GM19372 (cell line): ENCODE results near the gene FOSB.

Source experiments
- ATAC-seq: cut with Tn5 transposase; IDR thresholded peaks from one replicate; pipeline ENCODE4 v1.9.1; 2021; ENCODE audit warnings: mild to moderate bottlenecking, low read depth, moderate library complexity; ENCODE audit not compliant: unreplicated experiment

FOSB gene

DNA sequence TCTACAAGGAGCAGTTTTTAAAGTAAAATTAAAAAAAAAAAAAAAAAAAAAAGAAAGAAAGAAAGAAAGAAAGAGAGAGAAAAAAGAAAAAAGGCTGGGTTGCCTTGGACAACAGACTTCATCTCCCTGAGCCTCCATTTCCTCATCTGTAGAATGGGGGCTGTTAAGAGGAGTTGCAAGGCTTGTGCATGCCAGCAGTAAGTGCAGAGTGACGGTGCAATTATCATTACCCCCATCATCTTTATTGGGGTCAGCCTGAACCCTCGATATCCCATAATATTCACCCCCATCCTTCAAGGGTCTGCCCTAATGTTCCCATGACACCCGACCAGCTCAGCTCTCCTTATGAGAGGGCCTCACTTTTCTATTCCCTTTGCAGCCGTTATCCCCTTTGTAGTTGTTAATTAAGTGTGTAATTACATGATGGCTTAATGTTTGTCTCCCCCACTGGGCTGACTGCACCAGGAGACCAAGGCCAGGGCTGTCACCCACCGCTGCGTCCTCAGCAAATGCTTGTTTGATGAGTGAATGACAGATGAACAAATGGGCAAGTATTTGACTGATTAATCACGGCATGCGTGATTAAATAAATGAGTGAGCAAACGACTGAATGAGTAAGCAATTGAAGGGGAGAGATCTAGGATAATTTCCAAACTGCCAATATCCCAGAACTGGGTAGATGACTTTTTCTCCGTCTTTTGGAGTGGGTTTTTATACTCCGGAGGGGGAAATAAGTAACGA lies 10.1 kb downstream of the FOSB start:
- ATAC-seq: no peak

DNA sequence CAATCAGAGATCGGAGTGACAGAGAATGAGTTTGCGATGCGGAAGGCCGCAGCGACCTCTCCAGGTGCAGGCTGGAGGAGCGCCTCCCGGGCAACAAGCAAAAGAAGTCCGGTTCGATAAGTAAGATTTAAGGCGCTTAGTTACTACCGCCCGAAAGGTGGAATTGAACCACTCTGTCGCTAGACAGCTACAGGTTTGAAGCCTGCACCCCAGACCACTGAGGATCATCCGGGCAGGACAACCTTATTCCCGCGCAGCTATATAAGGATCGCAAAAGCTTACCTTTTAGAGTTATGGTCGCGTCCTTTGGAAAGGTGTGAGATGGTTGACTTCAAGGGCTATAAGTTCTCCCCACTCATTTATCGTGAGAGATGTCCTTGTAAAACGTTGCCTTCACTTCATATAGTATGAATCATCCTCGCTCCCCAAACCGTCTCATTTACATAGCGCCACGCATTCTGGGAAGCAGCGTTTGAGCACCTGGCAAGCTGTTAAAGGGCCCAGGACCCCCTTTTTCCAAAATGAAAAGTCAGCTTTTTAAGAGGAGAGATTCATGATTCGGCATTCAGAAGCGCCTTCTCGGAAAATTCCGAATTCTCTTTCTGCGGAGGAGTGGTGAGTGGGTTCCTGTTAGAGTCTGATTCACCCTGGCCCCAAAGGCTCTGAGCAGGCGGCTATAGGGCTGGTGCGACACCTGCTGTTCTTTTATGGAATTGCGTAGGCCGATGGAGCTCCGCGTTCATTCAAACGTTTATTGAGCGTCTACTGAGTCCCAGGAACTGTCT lies 10.8 kb downstream of the FOSB start:
- peak; percentile 72 for ATAC-seq

DNA sequence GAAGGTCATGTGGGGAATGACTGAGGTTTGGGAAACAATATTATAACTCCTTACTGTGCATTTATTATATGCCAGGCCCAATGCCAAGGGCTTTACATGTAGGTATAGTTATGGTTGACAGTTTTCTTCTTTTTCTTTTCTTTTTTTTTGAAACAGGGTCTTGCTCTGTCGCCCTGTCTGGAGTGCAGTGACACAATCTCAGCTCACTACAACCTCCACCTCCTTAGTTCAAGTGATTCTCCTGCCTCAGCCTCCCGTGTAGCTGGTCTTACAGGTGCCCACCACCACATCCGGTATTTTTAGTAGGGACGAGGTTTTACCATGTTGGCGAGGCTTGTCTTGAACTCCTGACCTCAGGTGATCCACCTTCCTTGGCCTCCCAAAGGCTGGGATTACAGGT lies 15.2 kb downstream of the FOSB start:
- ATAC-seq: no peak

DNA sequence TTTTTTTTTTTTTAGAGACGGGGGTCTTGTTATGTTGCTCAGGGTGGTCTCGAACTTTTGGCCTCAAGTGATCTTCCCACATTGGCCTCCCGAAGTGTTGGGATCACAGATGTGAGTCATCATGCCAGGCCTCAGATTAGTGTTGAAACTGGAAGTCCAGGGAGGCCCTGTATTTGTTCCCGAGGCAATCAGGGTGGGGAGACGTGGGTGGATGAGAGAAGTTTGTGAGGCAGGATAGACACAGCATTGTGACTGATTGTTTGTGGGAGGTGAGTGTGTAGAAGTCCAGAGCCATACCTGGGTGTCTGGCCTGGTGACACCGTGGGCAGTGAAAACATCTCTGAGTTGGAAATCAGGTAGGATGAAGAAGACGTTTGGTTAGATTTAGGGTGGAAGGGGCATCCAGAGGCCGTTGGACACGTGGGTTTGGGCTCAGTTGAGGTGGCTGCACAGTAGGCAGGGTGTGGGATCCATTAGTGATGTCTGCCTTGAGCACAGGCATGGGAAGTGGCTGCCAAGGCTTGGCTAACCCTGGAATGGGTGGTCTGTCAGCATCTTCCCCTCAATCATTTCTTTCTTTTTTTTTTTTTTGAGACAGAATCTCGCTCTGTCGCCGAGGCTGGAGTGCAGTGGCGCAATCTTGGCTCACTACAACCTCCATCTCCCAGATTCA lies 16.6 kb downstream of the FOSB start:
- ATAC-seq: no peak

DNA sequence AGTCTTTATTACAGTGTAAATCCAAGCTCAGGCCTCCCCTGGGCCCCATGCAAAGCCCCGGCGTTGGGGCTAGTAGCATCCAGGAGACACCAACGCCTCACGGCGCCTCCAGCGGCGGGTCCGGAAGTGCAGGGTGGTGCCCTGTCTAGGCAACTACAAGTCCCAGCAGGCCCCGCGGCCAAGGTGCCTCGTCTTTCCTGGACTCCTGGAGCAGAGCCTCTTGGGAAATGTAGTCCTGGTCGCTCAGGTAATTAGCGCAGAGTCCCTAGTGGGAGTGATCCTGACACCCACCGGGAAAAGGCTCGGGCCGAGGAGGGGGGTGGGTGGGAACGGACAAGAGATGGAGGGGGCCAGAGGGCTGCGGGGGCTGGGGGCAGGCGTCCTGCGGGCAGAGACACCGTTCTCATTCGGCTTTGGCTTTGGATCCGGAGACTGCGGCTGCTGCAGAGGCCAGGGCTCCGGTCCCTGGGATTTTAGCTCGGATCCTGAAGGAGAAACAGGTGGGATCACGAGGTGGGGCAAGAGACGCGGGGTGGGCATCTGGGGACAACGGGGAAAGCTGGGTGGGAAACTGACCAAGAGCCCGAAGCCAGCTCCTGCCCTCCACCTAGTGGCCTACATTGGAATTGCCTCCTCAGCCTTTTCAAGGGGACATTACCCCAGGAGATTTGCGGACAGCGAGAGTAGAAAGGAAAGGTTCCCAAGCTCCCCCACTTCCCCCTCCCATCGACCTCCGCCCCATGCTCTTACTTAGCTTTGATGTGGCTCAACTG lies 17.7 kb downstream of the FOSB start:
- peak; percentile 88 for ATAC-seq

DNA sequence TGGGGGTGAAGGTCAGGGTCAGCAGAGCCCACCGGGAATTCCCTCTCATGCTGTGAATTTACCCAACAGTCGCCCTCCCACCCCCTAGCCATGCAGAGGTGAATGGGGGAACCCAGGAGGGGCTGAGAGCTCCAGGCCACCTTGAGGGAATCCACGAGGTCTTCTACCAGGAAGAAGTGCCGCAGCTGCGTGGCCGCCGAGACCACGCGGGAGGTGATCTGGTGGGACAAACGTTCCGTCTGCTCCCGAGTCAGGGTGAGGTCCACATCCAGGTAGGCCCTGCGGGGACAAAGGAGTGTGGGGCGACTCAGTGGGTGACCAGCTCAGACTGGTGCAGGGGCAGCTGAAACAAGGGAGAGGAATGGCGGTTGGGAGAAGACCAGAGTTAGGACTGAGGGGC lies 20.9 kb downstream of the FOSB start:
- no peak for ATAC-seq

DNA sequence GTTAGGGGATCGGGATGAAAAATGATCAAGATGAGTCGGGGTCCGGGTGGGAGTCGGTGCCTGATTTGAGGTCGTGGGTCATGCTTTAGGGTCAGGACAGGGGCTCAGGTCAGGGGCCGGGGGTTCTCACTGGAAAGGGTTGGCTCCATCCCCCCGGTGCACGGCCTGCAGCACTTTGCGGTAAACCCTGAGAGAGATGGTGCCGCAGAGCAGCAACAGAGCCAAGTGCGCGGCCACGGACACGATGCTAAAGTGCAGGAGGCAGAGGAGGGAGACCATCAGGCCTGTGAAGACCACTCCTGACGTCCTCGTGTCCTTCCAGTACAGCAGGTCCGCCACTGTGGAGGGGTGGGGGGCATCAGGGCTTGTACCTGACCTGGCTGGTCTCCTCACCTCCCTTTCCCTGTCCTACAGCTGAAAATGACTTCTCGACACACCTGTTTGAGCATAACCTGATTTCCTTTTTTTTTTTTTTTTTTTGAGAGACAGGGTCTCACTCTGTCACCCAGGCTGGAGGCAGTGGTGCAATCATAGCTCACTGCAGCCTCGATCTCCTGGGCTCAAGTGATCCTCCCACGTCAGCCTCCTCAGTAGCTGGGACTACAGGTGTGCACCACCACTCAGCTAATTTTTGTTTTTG lies 21.5 kb downstream of the FOSB start:
- no peak for ATAC-seq

DNA sequence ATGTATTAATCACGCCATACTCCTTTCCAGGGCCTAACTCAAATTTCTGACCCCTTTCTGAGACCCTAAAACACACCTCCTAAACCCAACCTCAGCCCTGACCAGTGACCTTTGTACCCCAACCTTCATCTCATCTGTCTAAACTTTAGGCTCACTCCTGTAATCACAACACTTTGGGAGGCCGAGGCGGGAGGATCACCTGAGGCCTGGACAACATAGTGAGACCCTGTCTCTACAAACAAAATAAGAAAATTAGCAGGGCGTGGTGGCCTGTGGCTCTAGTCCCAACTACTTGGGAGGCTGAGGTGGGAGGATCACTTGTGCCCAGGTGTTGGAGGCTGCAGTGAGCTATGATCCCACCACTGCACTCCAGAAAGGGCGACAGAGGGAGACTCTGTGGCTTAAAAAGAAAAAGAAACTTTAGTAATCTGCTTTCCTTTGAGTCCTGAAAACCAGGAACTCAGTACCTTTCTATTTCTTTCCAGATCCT lies 24.4 kb downstream of the FOSB start:
- no peak for ATAC-seq

DNA sequence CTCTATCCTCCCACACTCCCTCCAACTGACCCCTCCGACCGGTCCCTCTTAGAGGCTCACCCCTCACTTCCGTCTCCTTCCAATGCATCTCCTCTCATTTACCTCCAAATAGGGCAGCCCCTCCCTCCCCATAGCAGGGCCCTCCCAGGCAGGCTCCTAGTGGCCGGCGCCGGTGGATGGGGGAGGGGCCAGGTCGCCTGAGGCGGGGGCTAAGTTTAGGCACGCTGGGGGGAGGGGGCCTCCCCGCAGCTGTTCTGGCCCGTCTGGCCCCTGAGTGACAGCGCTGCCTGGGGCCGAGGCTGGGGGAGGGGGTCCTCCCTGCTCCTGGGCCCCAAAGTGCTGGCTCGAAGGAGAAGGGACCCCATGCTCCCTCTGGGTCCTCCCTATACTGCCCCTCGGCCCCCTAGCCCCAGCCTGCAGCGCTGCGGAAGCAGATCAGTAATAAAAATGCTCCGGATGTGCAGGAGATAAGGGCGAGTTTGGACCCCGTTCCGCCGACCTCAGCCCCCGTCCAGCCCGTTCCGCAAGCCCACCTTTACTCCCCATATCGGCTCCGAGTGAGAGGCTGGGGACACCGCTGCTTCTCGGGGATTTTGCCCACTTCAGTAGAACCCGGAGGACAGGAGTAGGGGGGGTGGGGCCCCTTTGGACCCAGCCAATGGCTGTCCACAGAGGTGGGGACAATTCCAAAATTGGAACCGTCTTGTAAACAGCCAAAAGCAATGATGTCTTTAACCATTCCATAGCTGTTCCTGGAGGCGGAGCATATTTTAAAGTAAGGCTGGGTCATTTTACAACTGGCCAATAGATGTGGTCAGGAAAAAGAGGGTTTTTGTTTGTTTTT lies 25.1 kb downstream of the FOSB start:
- no peak for ATAC-seq

DNA sequence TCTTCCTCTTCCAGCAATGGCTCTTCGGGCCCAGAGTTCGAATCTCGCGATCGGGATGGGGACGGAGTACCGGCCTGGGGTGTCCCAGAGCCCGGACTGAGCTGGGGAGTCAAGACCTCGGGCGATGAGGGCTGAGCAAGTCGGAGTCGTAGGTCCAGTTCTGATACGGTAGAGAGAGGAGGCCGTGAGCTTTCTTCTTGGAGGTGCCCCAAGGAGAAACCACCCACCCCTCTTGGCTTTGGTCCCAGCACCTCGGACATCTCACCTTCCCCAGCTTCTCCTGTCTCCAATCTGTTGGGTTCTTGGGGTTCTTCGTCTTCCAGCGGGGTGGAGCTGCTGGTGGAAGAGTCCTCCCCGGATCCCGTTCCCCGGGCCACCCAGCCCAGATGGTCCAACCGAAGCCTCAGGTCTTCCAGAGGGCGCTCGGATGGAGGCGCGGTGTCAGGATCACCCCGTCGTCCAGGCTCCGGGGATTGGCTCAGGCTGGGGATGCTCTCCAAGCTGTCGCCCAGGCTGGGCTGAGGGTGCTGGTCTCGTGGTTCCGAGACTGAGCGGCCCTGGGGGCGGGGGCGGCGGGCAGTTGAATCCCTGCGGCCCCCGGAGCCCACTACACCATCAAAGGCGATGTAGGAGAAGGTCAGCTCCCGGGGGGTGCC lies 26.6 kb downstream of the FOSB start:
- ATAC-seq: no peak

DNA sequence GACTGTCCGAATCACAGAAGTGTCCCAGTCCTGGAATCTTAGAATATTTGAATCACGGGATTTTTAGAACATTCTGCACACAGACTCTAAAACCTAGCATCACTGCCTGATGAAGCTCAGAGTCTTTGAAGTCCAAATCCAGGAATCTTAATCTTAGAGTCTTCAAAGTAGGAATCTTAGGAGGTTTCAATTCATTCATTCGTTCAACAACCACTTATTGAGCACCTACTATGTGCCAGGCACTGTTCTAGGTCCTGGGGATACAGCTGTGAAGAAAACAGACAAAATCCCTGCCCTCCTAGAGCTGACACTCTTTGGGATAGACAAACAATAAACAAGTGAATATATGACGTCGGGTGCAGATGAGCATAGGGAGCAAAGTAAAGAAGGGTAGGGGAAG lies 27.4 kb downstream of the FOSB start:
- no peak for ATAC-seq

DNA sequence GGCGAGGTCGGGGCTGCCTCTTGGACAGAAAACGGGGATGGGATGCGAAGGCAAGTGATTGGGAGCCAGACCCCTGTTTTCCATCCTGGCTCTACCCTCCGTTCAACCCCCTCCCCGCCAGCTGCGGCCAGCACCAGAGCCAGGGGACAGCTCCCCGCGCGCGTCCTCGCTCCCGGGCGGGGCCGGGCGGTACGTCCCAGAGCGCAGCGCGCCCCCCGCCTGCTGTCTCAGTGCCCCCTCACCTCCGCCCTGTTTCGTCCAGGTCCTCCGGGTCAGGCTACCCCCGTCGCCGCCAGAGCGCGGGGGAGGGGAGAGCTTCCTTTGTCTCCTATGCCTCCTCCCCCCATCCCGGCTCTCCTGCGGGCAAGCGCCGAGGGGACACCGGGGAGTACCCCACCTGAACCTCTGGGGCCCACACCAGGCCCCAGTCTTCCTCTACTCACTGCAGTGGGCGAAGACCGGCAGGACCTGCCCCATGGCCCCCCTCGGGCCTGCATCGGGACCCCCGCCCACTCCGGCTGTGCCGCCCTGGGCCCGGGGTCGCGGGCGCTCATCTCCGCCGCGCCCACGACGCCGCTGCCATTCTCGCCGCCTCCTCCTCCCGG lies 28.7 kb downstream of the FOSB start:
- no peak for ATAC-seq

DNA sequence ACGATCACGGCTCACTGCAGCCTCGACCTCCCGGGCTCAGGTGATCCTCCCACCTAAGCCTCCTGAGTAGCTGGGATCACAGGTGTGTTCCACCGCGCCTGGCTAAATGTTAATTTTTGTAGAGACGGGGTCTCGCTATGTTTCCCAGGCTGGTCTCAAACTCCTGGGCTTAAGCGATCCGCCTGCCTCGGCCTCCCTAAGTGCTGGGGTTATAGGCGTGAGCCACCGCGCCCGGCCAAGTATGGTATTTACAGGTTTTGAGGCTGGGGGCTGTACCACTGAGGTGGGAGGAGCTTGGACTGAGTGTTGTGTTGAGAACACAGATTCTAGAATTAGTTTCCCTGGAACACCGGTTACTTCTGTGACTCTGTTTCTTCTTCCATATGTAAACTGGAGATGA lies 30.0 kb downstream of the FOSB start:
- no peak for ATAC-seq

DNA sequence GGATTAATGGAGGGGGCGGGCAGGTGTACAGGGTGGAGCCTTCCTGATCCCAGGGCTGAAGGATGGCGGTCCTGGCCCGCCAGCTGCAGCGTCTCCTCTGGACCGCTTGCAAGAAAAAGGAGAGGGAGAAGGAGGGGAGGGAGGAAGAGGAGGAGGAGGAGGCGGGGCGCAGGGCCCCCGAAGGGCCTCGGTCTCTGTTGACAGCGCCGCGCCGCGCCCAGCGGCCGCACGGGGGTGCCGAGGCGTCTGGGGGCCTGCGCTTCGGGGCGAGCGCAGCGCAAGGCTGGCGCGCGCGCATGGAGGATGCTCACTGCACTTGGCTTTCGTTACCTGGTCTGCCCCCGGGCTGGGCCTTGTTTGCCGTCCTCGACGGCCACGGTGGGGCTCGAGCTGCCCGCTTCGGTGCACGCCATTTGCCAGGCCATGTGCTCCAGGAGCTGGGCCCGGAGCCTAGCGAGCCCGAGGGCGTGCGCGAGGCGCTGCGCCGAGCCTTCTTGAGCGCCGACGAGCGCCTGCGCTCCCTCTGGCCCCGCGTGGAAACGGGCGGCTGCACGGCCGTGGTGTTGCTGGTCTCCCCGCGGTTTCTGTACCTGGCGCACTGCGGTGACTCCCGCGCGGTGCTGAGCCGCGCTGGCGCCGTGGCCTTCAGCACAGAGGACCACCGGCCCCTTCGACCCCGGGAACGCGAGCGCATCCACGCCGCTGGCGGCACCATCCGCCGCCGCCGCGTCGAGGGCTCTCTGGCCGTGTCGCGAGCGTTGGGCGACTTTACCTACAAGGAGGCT lies 30.8 kb downstream of the FOSB start, which contains the start of gene PPM1N:
PPM1N (plus strand) TSS at position 33 of the 785 bp plus-strand sequence; CDS start at position 63, 30 bp downstream.
- ATAC-seq: no peak

DNA sequence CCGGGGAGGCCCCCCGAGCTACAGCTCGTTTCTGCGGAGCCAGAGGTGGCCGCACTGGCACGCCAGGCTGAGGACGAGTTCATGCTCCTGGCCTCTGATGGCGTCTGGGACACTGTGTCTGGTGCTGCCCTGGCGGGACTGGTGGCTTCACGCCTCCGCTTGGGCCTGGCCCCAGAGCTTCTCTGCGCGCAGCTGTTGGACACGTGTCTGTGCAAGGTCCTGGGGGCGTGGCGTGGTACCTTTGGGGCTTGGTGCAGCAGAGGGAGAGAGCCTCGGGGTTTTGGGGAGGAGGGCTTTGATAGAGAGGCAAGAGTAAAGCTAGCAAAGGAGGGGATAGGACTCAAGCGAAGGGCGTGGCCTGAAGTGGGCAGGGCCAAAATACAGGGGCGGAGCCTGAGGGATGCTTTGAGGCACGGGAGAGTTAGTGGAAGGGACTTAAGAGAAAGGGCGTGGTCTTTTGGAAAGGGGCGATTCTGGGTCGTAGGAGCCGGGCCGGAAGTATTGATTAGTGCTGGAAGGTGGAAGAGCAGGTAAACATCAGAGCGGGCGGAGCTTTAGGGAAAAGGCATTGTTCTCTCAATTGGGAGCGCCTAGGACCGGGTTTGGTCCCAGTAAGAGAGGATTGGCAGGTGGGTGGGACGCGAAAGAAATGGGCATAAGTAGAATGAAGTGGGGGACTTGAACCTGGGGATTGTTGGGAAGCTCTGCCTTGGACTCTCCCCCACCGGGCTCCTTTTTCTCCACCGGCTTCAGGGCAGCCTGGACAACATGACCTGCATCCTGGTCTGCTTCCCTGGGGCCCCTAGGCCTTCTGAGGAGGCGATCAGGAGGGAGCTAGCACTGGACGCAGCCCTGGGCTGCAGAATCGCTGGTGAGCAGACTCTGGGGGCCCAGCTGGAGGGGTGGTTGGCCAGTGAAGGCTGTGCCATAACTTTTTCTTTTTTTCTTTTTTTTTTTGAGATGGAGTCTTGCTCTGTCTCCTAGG lies 31.7 kb downstream of the FOSB start:
- no peak for ATAC-seq
